Keratinocyte (primary cell): Measurements from ENCODE around the gene WASF2. TPM values are rescaled to one million over a fixed set of nuclear protein-coding genes. Genes with fewer than 3 reads are reported as not detected.
A peak's percentile ranks its signal among the peaks of the same experiment; 100 is the strongest.
"Not testable (repeated sequence)": the region's sequence is repeated elsewhere in the genome, so short reads cannot be mapped to it uniquely, and the experiment has no call there.

Experiments used
- DNase-seq: peaks from one replicate; pipeline ENCODE4 v3.0.0-alpha.2; 2011; ENCODE audit warnings: low read depth, missing footprints, low spot score
- FAIRE-seq: peaks from 2 replicates; lab custom pipeline; 2011; peaks lifted over from hg19 to GRCh38; lab: Jason Lieb, UNC
- H2AFZ ChIP-seq: 2 replicates; pipeline ENCODE4 v1.6.0; 2012; ENCODE audit warnings: low read length, control low read depth, inconsistent platforms; ENCODE audit not compliant: control insufficient read depth
- H3K27ac ChIP-seq: 2 replicates; pipeline ENCODE4 v1.5.1; 2011; ENCODE audit warnings: low read length; ENCODE audit not compliant: control insufficient read depth, insufficient read depth
- H3K27me3 ChIP-seq: 3 replicates; pipeline ENCODE4 v1.6.0; 2011; ENCODE audit warnings: low read length; ENCODE audit not compliant: control insufficient read depth, insufficient read depth; ENCODE audit errors: extremely low read depth
- H3K36me3 ChIP-seq, 2 experiments: 2 replicates in 1 of 2; 3 replicates in 1 of 2; pipeline ENCODE4 v1.5.1; 2011; ENCODE audit warnings: low read length in 2 of 2, mild to moderate bottlenecking in 1 of 2; ENCODE audit not compliant: control insufficient read depth in 2 of 2, insufficient read depth in 2 of 2; ENCODE audit errors: extremely low read depth in 1 of 2
- H3K4me1 ChIP-seq: 3 replicates; pipeline ENCODE4 v1.5.1; 2011; ENCODE audit warnings: low read length; ENCODE audit not compliant: control insufficient read depth, insufficient read depth; ENCODE audit errors: extremely low read depth
- H3K4me2 ChIP-seq: 3 replicates; pipeline ENCODE4 v1.6.0; 2011; ENCODE audit warnings: low read depth, low read length; ENCODE audit not compliant: control insufficient read depth, insufficient read depth; ENCODE audit errors: extremely low read depth
- H3K4me3 ChIP-seq, 3 experiments: fragments of 200-600 bp in 1 of 3; sonication (generic) in 1 of 3; 2 replicates in 2 of 3; 3 replicates in 1 of 3; pipeline ENCODE4 v1.5.1; 2011 to 2016; ENCODE audit warnings: low read length in 3 of 3, mild to moderate bottlenecking in 3 of 3, control low read depth in 2 of 3, inconsistent platforms in 1 of 3, low read depth in 1 of 3, mixed read lengths in 1 of 3, mixed run types in 1 of 3, moderate library complexity in 1 of 3; ENCODE audit not compliant: control insufficient read depth in 2 of 3, insufficient read depth in 2 of 3; ENCODE audit errors: extremely low read depth in 1 of 3
- H3K79me2 ChIP-seq: 2 replicates; pipeline ENCODE4 v1.6.0; 2012; ENCODE audit warnings: low read length; ENCODE audit not compliant: control insufficient read depth, insufficient read depth
- H3K9ac ChIP-seq: 3 replicates; pipeline ENCODE4 v1.6.0; 2011; ENCODE audit warnings: low read length; ENCODE audit not compliant: control insufficient read depth, insufficient read depth; ENCODE audit errors: extremely low read depth
- H3K9me1 ChIP-seq: 3 replicates; pipeline ENCODE4 v1.6.0; 2011; ENCODE audit warnings: low read length; ENCODE audit not compliant: control insufficient read depth, insufficient read depth; ENCODE audit errors: extremely low read depth
- H3K9me3 ChIP-seq: 2 replicates; pipeline ENCODE4 v1.5.1; 2012; ENCODE audit warnings: low read depth, low read length; ENCODE audit not compliant: control insufficient read depth
- H4K20me1 ChIP-seq: 3 replicates; pipeline ENCODE4 v1.6.0; 2011; ENCODE audit warnings: low read length; ENCODE audit not compliant: control insufficient read depth, insufficient read depth; ENCODE audit errors: extremely low read depth
- EZH2 ChIP-seq: IDR thresholded peaks from one replicate; pipeline ENCODE4 v1.6.1; 2012; ENCODE audit warnings: inconsistent platforms, mild to moderate bottlenecking, low read length, moderate library complexity
- dilution Hi-C: fragments of 300-500 bp; cut with MboI; formaldehyde crosslinking; loops from one replicate; pipeline ENCODE4 v1.7.0; 2020; ENCODE audit warnings: low sequenced_read_pairs; ENCODE audit not compliant: extremely low pct_ligation_motif_present
- polyA plus RNA-seq, 5 experiments: library from polyadenylated mRNA; depleted of rRNA in 3 of 5; stranded (reverse) in 3 of 5; stranded (forward) in 1 of 5; unstranded in 1 of 5; fragments of >200 nt; gene quantifications; 1 replicate in 1 of 5; 2 replicates in 3 of 5; 3 replicates in 1 of 5; pipeline versions ENCODE4 v1.2.1 to v1.2.3, GENCODE V29; 2011 to 2012; ENCODE audit warnings: missing spikeins in 2 of 5, low read depth in 1 of 5, low replicate concordance in 1 of 5
- TF ChIP-seq, protein P1 (sequence below), 3 experiments: IDR thresholded peaks in 1 of 3; conservative IDR thresholded peaks in 1 of 3; optimal IDR thresholded peaks in 1 of 3; 2 replicates in 2 of 3; 3 replicates in 1 of 3; pipeline versions ENCODE3 to v1.5.1; 2011; ENCODE audit warnings: low read length in 3 of 3, mild to moderate bottlenecking in 3 of 3, moderate library complexity in 2 of 3, control low read depth in 1 of 3, inconsistent platforms in 1 of 3; ENCODE audit not compliant: insufficient read depth in 2 of 3; ENCODE audit errors: extremely low read depth in 1 of 3

Gene WASF2
- polyA plus RNA-seq, 1 donor (not counting 4 experiments of a cell fraction or from before 2014, with no cell fraction given): 42.9 TPM

GRCh38 chr1:27388337-27389005 is 101.5 kb downstream of the WASF2 start:
- Histone ChIP-seq H3K4me2 (no peak overlapping the region), H3K79me2 (peaks cover 9% of the 10 kb centered on the region), H3K9ac (no peak overlapping the region), H4K20me1 (no peaks in the 10 kb centered on the region), H3K27me3 (no peaks in the 10 kb centered on the region), H2AFZ (no peak overlapping the region), H3K4me3 (no peak overlapping the region), H3K9me1 (no peaks in the 10 kb centered on the region), H3K9me3 (no peaks in the 10 kb centered on the region), H3K27ac (no peak overlapping the region), H3K36me3 (no peaks in the 10 kb centered on the region), H3K4me1 (peaks cover 18% of the 10 kb centered on the region)
- DNase-seq (no peak), FAIRE-seq (peak; percentile 96)
- dilution Hi-C loops: no loop called here
- TF ChIP-seq, protein P1, sequence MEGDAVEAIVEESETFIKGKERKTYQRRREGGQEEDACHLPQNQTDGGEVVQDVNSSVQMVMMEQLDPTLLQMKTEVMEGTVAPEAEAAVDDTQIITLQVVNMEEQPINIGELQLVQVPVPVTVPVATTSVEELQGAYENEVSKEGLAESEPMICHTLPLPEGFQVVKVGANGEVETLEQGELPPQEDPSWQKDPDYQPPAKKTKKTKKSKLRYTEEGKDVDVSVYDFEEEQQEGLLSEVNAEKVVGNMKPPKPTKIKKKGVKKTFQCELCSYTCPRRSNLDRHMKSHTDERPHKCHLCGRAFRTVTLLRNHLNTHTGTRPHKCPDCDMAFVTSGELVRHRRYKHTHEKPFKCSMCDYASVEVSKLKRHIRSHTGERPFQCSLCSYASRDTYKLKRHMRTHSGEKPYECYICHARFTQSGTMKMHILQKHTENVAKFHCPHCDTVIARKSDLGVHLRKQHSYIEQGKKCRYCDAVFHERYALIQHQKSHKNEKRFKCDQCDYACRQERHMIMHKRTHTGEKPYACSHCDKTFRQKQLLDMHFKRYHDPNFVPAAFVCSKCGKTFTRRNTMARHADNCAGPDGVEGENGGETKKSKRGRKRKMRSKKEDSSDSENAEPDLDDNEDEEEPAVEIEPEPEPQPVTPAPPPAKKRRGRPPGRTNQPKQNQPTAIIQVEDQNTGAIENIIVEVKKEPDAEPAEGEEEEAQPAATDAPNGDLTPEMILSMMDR (optimal IDR thresholded peaks at IDR 0.05 in 1 of 3, IDR thresholded peaks at IDR 0.05 in 1 of 3, conservative IDR thresholded peaks at IDR 0.05 in 1 of 3; ENCODE audit: extremely low read depth in 1 of 3, insufficient read depth in 2 of 3, low read length in 3 of 3): peak; percentile 88 to 99 (median 96)
- TF ChIP-seq EZH2: no peak

GRCh38 chr1:27384797-27385196 is 105.2 kb downstream of the WASF2 start:
- DNase-seq, dilution Hi-C loops, H3K27me3 ChIP-seq, H3K4me1 ChIP-seq, H3K79me2 ChIP-seq, H2AFZ ChIP-seq, H3K4me3 ChIP-seq, H4K20me1 ChIP-seq, H3K9me1 ChIP-seq, H3K9ac ChIP-seq, H3K36me3 ChIP-seq, H3K4me2 ChIP-seq, H3K27ac ChIP-seq, FAIRE-seq, H3K9me3 ChIP-seq: not testable (repeated sequence)

- Histone ChIP-seq H2AFZ (no peak overlapping the region), H3K9me3 (no peaks in the 10 kb centered on the region), H3K4me2 (peak overlapping the region; percentile 16), H3K9me1 (no peaks in the 10 kb centered on the region), H3K79me2 (no peaks in the 10 kb centered on the region), H3K36me3 (no peaks in the 10 kb centered on the region), H3K4me1 (peaks cover 13% of the 10 kb centered on the region), H3K9ac (no peak overlapping the region), H4K20me1 (no peaks in the 10 kb centered on the region), H3K27ac (no peak overlapping the region), H3K27me3 (no peaks in the 10 kb centered on the region), H3K4me3 (peak overlapping the region in 1 of 3 experiments; percentile 34)
- dilution Hi-C loops: no loop called here
- DNase-seq (no peak), FAIRE-seq (no peak)
- TF ChIP-seq EZH2: no peak
- TF ChIP-seq, protein P1 (optimal IDR thresholded peaks at IDR 0.05 in 1 of 3, IDR thresholded peaks at IDR 0.05 in 1 of 3, conservative IDR thresholded peaks at IDR 0.05 in 1 of 3; ENCODE audit: extremely low read depth in 1 of 3, insufficient read depth in 2 of 3, low read length in 3 of 3): no peak
Measured at GRCh38 chr1:27383661-27384060, 106.3 kb downstream of the WASF2 start.
